ENCODE data around the gene AHDC1. TPM values are rescaled to one million over a fixed set of nuclear protein-coding genes. Genes with fewer than 3 reads are reported as not detected.
A peak's percentile ranks its signal among the peaks of the same experiment; 100 is the strongest.

AHDC1 gene
- total and polyA plus RNA-seq, 2 experiments from 2014 or later = 13.3 to 14.4 TPM

DNA sequence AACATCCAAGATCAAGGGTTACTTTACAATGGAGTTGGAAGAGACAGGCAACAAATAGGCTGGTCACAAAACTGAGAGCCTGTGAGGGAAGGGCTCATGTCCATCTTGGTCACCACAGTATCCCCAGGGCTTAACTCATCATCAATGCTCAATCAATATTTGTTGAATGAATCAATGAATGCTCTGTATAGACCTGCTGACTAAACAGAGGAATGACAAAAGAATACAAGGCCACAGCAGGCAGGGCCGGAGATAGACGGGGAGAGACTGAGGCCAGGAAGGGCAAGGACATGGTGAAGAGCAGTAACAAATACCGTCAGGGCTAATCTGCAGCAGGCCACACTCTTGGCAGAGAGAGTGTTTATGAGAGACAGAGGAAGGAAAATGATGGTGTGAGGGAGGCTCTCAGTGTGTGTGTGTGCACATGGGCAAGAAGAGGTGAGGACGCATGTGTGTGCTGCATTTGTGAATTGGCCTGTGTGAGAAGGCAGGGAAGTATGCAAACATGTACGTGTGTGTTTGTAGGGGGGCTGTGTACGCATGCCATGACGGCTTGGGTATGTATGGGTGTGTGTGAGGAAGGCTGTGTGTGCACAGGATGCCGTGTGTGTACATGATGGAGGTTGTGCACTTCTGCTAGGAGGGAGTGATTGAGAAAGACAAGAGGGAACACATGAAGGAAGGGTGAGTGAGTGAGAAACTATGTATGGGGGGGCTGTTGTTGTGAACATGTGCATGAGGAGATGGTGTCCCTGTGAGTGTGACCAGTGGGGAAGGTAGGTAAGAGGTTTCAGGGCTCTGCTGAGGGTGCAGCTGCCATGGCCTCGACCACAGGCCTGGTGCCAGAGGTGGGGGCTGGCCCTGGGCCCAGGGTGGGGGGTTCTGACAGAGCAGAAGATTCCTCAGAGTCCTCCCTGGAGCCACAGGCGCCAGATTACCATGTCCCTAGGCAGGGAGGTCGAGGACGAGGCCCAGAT, 15.4 kb downstream of the AHDC1 start:
- Histone ChIP-seq H4K20me1 (ENCODE audit: insufficient read depth, poor library complexity, severe bottlenecking) (peaks cover 98% of the 10 kb centered on the region), H3K9me3 (ENCODE audit: low read depth) (no peaks in the 10 kb centered on the region), H3K27me3 (no peaks in the 10 kb centered on the region), H3K4me1 (ENCODE audit: insufficient read depth) (peaks cover 48% of the 10 kb centered on the region), H3K4me3 (no peak overlapping the region), H3K27ac (peak overlapping the region; percentile 75), H3K79me2 (peaks cover 100% of the 10 kb centered on the region), H3K36me3 (replicated peaks; ENCODE audit: insufficient read depth, low read depth) (no peaks in the 10 kb centered on the region), H2AFZ (no peak overlapping the region), H3K4me2 (no peak overlapping the region), H3K9me2 (replicated peaks; ENCODE audit: insufficient read depth) (no peaks in the 10 kb centered on the region)
- WGBS (ENCODE audit: low lambda C conversion rate, missing lambda C conversion rate) = 78% methylated on average over 12 of the region's 12 CpGs
- TF ChIP-seq, protein P1, sequence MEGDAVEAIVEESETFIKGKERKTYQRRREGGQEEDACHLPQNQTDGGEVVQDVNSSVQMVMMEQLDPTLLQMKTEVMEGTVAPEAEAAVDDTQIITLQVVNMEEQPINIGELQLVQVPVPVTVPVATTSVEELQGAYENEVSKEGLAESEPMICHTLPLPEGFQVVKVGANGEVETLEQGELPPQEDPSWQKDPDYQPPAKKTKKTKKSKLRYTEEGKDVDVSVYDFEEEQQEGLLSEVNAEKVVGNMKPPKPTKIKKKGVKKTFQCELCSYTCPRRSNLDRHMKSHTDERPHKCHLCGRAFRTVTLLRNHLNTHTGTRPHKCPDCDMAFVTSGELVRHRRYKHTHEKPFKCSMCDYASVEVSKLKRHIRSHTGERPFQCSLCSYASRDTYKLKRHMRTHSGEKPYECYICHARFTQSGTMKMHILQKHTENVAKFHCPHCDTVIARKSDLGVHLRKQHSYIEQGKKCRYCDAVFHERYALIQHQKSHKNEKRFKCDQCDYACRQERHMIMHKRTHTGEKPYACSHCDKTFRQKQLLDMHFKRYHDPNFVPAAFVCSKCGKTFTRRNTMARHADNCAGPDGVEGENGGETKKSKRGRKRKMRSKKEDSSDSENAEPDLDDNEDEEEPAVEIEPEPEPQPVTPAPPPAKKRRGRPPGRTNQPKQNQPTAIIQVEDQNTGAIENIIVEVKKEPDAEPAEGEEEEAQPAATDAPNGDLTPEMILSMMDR (IDR thresholded peaks at IDR 0.05; ENCODE audit: poor library complexity) = no peak
- TF ChIP-seq EZH2phosphoT487 (IDR thresholded peaks at IDR 0.05; ENCODE audit: low read depth, severe bottlenecking, unreplicated experiment) (no peak), EZH2 (IDR thresholded peaks at IDR 0.05; ENCODE audit: borderline replicate concordance) (no peak)
- DNase-seq (ENCODE audit: low spot score) = no peak

DNA sequence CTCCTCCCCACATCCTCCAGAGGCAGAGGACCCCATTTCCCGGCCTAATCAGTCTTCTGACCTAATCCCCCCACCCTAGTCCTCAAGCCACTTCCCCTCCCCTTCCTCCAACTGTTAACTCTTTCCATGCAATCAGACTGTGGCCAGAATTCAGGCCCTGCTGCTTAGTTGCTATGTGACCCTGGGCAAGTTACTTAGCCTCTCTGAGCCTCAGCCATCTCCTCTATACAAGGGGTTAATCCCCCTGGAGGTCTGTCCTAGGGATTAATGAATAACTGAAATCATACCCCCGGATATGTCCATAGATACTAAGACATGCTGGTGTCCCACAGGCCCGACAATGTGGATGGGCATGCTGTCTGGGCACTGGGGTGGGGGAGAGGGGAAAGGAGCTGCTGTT, 18.3 kb downstream of the AHDC1 start:
- no peak for TF ChIP-seq EZH2 (IDR thresholded peaks at IDR 0.05; ENCODE audit: borderline replicate concordance)
- TF ChIP-seq, protein P1 (IDR thresholded peaks at IDR 0.05; ENCODE audit: poor library complexity) = no peak
- TF ChIP-seq EZH2phosphoT487 (IDR thresholded peaks at IDR 0.05; ENCODE audit: low read depth, severe bottlenecking, unreplicated experiment) = no peak
- Histone ChIP-seq H3K9me3 (ENCODE audit: low read depth) (no peaks in the 10 kb centered on the region), H3K9me2 (replicated peaks; ENCODE audit: insufficient read depth) (no peaks in the 10 kb centered on the region), H2AFZ (no peak overlapping the region), H4K20me1 (ENCODE audit: insufficient read depth, poor library complexity, severe bottlenecking) (peaks cover 92% of the 10 kb centered on the region), H3K4me3 (no peak overlapping the region), H3K27me3 (no peaks in the 10 kb centered on the region), H3K27ac (no peak overlapping the region), H3K4me2 (no peak overlapping the region), H3K4me1 (ENCODE audit: insufficient read depth) (peaks cover 27% of the 10 kb centered on the region), H3K36me3 (replicated peaks; ENCODE audit: insufficient read depth, low read depth) (no peaks in the 10 kb centered on the region), H3K79me2 (peaks cover 100% of the 10 kb centered on the region)
- DNase-seq (ENCODE audit: low spot score) = no peak
- WGBS (ENCODE audit: low lambda C conversion rate, missing lambda C conversion rate) = 53% methylated on average over 3 of the region's 3 CpGs

DNA sequence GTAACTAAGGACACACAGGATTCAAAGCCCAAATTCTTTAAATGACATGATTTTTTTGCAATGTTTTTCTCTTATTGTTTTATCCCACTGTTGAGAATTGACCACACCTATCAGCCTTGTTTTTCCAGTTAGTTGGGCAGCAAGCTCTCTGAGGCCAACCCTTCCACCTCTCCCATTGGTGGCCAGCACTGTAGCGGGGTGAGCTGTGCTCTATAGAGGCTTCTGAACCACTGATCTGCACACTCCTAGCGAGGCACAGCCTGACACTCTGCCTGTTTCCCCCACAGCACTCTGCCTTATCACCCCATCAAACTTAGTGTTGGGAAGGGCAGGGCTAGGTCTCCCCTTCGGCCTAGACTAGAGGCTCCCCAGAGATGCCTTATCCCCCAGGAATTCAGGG, 19.5 kb downstream of the AHDC1 start:
- Histone ChIP-seq H3K4me1 (ENCODE audit: insufficient read depth) (peaks cover 15% of the 10 kb centered on the region), H3K27ac (no peak overlapping the region), H3K4me3 (no peak overlapping the region), H3K4me2 (no peak overlapping the region), H3K36me3 (replicated peaks; ENCODE audit: insufficient read depth, low read depth) (no peaks in the 10 kb centered on the region), H3K27me3 (no peaks in the 10 kb centered on the region), H2AFZ (no peak overlapping the region), H4K20me1 (ENCODE audit: insufficient read depth, poor library complexity, severe bottlenecking) (peaks cover 91% of the 10 kb centered on the region), H3K79me2 (peaks cover 100% of the 10 kb centered on the region), H3K9me2 (replicated peaks; ENCODE audit: insufficient read depth) (no peaks in the 10 kb centered on the region), H3K9me3 (ENCODE audit: low read depth) (no peaks in the 10 kb centered on the region)
- no peak for DNase-seq (ENCODE audit: low spot score)
- WGBS (ENCODE audit: low lambda C conversion rate, missing lambda C conversion rate) = 87% methylated on average over 3 of the region's 3 CpGs
- TF ChIP-seq, protein P1 (IDR thresholded peaks at IDR 0.05; ENCODE audit: poor library complexity) = no peak
- TF ChIP-seq EZH2 (IDR thresholded peaks at IDR 0.05; ENCODE audit: borderline replicate concordance) = no peak
- no peak for TF ChIP-seq EZH2phosphoT487 (IDR thresholded peaks at IDR 0.05; ENCODE audit: low read depth, severe bottlenecking, unreplicated experiment)
